ENCODE data around the gene ST3GAL5.

Gene ST3GAL5

DNA sequence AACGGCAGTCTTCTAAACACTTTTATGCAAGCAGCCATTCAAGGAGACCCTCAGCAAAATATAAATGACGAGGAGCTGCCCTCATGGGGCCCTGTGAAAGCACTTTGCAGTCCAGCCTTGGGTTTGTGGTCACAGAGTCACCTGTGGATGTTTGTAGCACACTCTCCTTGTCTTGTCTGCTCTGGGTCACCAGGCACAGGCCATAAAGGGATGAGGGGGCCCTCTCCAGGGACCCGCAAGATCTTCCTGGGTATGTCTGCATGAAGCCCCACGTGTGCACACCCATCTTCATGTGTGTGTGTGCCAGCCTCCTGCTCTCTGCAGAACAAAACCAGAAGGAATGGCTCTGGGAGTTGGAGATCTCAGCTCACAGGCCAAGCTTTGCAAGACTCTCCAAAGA lies 98.8 kb downstream of the ST3GAL5 start:
- no peak for DNase-seq (ENCODE audit: low spot score)

DNA sequence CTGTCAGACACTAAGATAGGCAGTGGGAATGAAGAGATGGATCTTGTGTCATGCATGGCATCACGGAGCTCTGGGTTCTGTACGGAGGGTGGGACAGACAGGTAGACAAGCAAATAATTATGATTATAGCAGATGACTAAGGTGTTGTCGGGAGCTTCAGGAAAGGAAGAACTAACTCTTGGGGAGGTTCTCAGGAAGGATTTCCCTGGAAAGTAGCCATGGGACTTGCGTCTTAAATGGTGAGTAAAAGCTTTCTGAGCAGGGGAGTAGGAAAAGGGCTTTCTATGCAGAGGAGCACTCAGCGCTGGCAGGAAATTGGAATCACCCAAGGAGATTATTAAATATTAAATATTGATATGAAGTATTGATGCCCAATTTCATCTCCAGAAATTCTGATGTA lies 99.5 kb downstream of the ST3GAL5 start:
- DNase-seq (ENCODE audit: low spot score), result no peak

DNA sequence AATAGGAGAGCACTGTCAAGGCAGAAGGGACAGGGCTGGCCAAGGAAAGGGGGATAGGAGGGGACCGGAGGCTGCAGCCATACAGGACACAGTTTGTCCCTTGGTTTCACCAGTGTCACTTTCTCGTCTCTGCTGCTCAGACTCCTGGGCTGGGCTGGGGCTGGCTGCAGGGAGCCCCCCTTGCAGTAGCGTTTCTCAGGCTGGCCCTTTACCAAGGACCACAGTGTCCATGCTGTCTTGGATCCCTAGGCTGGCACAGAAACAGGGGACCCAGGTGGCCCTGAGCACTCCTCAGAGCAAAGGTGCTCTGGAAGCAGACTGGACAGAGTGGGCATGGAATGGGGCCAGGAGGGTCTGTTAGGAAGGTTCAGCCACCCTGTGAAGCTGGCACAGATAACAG lies 100.2 kb downstream of the ST3GAL5 start:
- no peak for DNase-seq (ENCODE audit: low spot score)

DNA sequence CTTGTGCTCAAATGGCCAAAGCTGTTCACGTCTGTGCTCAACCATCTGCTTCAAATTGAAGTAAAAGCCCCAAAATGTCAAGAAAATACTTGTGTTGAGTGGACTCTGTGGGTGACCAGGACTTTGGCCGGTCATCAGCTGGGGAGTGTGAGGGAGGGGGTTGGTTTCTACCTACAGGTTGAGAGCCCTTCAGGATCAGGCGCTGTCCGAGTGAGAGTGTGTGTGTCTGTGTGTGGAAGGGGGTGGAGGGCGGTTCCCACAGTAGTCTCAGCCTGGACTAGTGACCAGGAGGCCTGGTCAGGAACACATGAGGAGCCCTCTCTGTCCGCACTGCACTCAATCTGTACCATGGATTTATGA lies 100.8 kb downstream of the ST3GAL5 start:
- no peak for DNase-seq (ENCODE audit: low spot score)

DNA sequence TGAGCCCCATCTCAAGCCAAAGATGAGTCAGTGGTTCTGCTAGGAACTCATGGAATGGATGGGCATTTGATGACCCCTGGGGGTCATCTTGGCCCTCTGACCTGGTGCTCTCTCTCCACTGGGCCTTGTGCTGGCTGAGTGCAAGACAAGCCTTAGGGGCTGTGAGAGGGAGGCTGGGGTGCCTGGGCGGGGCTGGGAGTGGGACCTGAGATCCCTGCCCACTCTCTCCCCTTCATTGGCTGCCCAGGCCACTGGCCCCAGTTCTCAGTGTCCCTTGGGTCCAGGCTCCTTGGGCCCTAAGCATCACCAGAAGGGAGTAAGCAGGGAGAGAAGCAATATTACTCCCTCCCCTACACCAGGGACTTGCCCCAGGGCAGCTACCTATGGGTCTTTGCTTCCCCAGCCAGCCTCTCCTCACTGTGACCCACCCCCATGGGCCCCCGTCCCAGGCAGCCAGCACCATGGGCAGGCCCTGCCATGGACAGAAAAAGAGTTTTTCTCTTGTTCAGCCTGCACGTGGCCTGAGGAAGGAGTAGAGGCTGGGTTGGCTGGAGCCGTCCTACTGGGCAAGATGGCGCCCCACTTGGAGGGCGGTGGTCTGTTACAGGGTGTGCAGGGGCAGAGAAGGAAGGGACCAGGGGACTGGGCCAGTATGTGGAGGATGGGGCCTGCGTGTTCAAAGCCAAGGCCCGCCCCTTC lies 101.4 kb downstream of the ST3GAL5 start:
- DNase-seq (ENCODE audit: low spot score), result no peak
